H7 (cell line): Measurements from ENCODE around the gene SLC4A5. TPM values are rescaled to one million over a fixed set of nuclear protein-coding genes. Genes with fewer than 3 reads are reported as not detected.

ENCODE experiments used
- DNase-seq: peaks from one replicate; pipeline ENCODE4 v3.0.0; 2012
- H3K27me3 ChIP-seq: 2 replicates; pipeline ENCODE4 v1.6.0; 2011; ENCODE audit warnings: mild to moderate bottlenecking, low read length; ENCODE audit not compliant: control insufficient read depth, insufficient read depth
- H3K36me3 ChIP-seq: replicated peaks from 2 replicates; pipeline ENCODE4 v1.5.1; 2011; ENCODE audit warnings: low read length; ENCODE audit not compliant: control insufficient read depth, insufficient read depth
- H3K4me3 ChIP-seq: 2 replicates; pipeline ENCODE4 v1.5.1; 2011; ENCODE audit warnings: low read depth, mild to moderate bottlenecking, control low read depth, low read length, moderate library complexity; ENCODE audit not compliant: insufficient read depth
- total RNA-seq: library from RNA; depleted of rRNA; stranded (reverse); fragments of >200 nt; shearing (Covaris generic); gene quantifications from 2 replicates; pipeline ENCODE4 v1.2.3, GENCODE V29; 2014

Gene SLC4A5
- total RNA-seq, 1 experiment from 2014 or later: 0.90 TPM

- peak; percentile 63 for DNase-seq
- Histone ChIP-seq H3K36me3 (peaks cover 20% of the 10 kb centered on the region), H3K27me3 (no peaks in the 10 kb centered on the region), H3K4me3 (peak overlapping the region; percentile 43)
Measured at GRCh38 chr2:74373985-74374384, 30.8 kb upstream of the SLC4A5 start.

GRCh38 chr2:74373221-74373676 is 30.0 kb upstream of the SLC4A5 start:
- no peaks in the 10 kb centered on the region for H3K27me3 ChIP-seq
- peaks cover 28% of the 10 kb centered on the region for H3K36me3 ChIP-seq
- DNase-seq: peak; percentile 60
- H3K4me3 ChIP-seq: no peak overlapping the region; the same call in 1 of the 2 replicates

DNA sequence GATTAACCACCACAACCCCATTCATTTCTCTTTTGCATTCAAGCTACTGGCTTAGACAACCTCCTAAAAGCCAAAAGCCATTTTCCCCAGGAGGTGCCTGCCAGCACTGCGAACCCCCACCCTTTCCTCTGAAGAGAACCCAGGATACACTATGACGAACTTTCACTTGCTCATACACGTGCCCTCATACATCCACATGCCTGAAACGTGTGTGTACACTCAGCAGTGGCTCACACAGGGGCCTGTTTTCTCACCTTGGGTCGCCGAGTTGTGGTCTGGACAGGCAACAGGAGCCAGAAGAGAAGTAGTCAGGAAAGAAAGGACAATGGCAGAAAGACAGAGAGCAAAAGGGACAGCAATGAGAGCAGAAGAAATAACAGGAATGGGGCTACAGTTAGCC is 29.5 kb upstream of the SLC4A5 start:
- no peak overlapping the region for H3K4me3 ChIP-seq

GRCh38 chr2:74371421-74371820 is 28.2 kb upstream of the SLC4A5 start:
- H3K4me3 ChIP-seq: no peak overlapping the region
- DNase-seq: no peak
- peaks cover 40% of the 10 kb centered on the region for H3K36me3 ChIP-seq
- H3K27me3 ChIP-seq: no peaks in the 10 kb centered on the region

More for the DNA sequence above, 29.5 kb upstream of the SLC4A5 start:
- DNase-seq: no peak
- Histone ChIP-seq H3K27me3 (no peaks in the 10 kb centered on the region), H3K36me3 (peaks cover 29% of the 10 kb centered on the region)

DNA sequence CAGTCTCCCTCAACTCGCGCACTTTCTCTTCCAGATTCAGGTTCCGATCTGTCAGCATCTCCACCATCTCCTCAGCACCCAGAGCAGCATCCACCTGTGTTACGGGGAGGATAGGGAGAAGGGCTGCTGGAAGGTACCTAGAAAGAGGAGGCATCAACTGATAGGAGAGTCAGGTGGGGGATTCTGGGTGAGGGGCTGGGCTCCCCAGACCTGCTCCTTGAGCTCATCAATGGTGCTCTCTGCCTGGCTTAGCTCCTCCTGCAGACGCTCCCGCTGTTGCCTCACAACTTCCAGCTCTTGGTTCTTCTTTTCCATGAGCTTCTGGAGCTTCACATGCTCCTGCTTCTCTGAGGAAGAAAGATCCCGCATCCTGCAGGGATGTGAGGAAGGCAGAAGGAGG is 26.8 kb upstream of the SLC4A5 start:
- H3K4me3 ChIP-seq: no peak overlapping the region
- no peak for DNase-seq
- H3K27me3 ChIP-seq: no peaks in the 10 kb centered on the region
- peaks cover 53% of the 10 kb centered on the region for H3K36me3 ChIP-seq

DNA sequence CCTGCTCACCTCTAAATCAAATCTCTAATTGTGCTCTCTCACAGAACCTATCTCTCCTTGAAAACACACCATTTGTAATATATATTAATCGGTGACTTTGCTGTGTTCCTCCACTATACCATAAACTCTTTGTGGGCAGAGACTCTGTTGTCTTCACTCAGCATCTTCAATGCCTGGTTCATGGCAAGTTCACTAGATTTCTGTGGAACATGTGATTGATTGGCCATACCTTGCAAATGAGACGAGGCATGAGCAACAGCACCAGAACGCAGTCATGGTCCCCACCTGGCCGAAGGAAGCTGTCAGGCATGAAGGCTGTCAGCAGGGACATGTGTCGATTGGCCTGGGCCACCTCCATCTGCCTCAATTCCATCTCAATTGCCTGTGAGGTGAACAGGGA is 25.3 kb upstream of the SLC4A5 start:
- peaks cover 65% of the 10 kb centered on the region for H3K36me3 ChIP-seq

DNA sequence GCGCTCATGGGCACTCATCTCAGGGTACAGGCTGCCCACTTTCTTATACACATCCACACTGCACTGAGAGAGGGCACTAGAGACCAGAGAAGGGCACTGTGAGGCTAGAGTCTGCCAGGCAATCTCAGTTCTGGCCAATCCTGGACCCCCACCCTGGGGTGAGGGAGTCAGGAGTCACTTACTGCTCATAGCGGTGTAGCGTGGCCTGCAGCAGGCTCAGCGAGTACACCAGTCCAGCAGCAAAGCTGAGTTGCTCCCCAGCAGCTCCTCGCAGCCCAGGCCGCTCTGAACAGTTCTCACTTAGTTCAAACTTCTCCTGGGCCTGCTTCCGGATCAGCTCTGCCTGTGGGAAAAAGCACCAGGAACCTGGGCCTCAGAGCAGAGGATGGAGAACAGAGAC is 24.6 kb upstream of the SLC4A5 start:
- Histone ChIP-seq H3K4me3 (no peak overlapping the region), H3K27me3 (no peaks in the 10 kb centered on the region), H3K36me3 (peaks cover 71% of the 10 kb centered on the region)
- DNase-seq: no peak

More for the DNA sequence above, 25.3 kb upstream of the SLC4A5 start:
- no peak for DNase-seq
- no peak overlapping the region for H3K4me3 ChIP-seq
- H3K27me3 ChIP-seq: no peaks in the 10 kb centered on the region

DNA sequence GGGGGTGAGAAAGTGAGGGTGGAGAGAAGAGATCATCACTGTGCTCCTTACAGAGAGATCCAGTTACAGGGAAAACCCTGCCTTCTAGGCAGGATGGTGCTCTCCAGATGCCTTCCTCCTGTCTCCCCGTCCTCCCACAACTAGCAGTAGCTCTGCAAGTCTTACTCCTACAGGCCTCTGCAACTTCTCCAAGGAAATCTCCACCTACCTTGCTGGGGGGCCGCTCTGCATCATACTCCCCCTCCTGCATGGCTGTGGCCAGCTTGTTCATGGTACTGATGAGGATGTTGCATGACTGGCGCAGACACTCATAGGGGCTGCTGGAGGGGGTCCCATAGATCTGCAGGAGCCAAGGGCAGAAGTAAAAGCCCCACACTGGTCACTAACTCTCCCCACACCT is 22.8 kb upstream of the SLC4A5 start:
- no peaks in the 10 kb centered on the region for H3K27me3 ChIP-seq
- H3K36me3 ChIP-seq: peaks cover 86% of the 10 kb centered on the region
- H3K4me3 ChIP-seq: no peak overlapping the region
- DNase-seq: no peak

GRCh38 chr2:74364533-74365505 is 21.6 kb upstream of the SLC4A5 start:
- no peak for DNase-seq
- Histone ChIP-seq H3K36me3 (peaks cover 84% of the 10 kb centered on the region), H3K4me3 (no peak overlapping the region), H3K27me3 (no peaks in the 10 kb centered on the region)

- Histone ChIP-seq H3K27me3 (no peaks in the 10 kb centered on the region), H3K36me3 (peaks cover 67% of the 10 kb centered on the region), H3K4me3 (no peak overlapping the region)
- DNase-seq: no peak
Measured at GRCh38 chr2:74361327-74361726, 18.1 kb upstream of the SLC4A5 start.

DNA sequence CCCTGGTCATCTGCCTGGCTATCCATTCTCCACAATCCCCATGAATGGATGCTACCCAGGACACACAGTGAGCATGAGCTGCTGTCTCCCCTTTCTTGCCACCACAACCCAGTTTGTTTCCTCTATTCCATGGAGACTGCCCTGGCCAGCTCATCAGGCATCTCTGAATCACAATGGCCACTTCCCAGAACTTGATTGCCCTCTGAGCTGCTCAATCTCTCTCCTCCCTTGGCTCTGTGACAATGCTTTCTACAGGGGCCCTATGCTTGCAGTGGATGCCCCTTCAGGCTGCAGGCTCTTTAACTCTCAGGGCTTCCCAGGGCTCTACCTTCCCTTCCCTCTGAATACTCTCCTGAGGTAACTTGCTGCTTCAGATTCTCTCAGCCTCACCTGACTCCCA is 14.4 kb upstream of the SLC4A5 start:
- Histone ChIP-seq H3K36me3 (peaks cover 35% of the 10 kb centered on the region), H3K27me3 (no peaks in the 10 kb centered on the region), H3K4me3 (no peak overlapping the region)
- DNase-seq: peak; percentile 32

GRCh38 chr2:74349889-74350288 is 6.7 kb upstream of the SLC4A5 start:
- no peaks in the 10 kb centered on the region for H3K27me3 ChIP-seq
- no peak overlapping the region for H3K4me3 ChIP-seq
- H3K36me3 ChIP-seq: no peaks in the 10 kb centered on the region
- DNase-seq: no peak

DNA sequence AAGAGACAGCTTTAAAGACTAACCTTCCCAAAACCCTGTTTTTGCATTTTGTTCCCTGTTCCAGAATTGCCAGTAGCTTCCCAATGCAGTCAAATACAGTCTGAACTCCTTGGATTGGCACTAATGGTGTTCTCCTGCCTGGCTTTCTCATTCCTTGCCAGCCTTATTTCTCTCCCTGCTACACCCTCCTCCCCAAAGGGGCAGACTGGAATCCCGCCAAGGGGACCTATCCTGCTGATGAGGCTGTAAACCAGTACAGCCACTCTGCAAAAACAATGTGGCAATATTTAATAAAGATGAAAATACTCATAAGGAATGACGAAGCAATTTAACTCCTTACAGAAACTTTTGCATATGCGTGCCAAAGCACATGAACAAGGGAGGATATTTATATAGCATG is 4.5 kb upstream of the SLC4A5 start:
- Histone ChIP-seq H3K4me3 (no peak overlapping the region), H3K27me3 (no peaks in the 10 kb centered on the region), H3K36me3 (no peaks in the 10 kb centered on the region)
- DNase-seq: no peak

- H3K27me3 ChIP-seq: no peaks in the 10 kb centered on the region
- no peak for DNase-seq
- no peaks in the 10 kb centered on the region for H3K36me3 ChIP-seq
- H3K4me3 ChIP-seq: no peak overlapping the region
Measured at GRCh38 chr2:74347303-74347702, 4.1 kb upstream of the SLC4A5 start.

GRCh38 chr2:74345272-74345943 is 2.2 kb upstream of the SLC4A5 start:
- H3K36me3 ChIP-seq: no peaks in the 10 kb centered on the region
- no peak for DNase-seq
- no peak overlapping the region for H3K4me3 ChIP-seq

More at GRCh38 chr2:74345272-74345943, 2.2 kb upstream of the SLC4A5 start:
- no peaks in the 10 kb centered on the region for H3K27me3 ChIP-seq
